PC-3 (cell line): ENCODE results near the gene GPR33.

Experiments
- EZH2 ChIP-seq: fragments of 300-600 bp; sonication (generic); IDR thresholded peaks from one replicate; pipeline ENCODE4 v1.6.1; 2017; ENCODE audit warnings: antibody characterized with exemption, mild to moderate bottlenecking, low read length; ENCODE audit not compliant: unreplicated experiment
- TF ChIP-seq, protein P1 (sequence below): fragments of 300-600 bp; sonication (generic); conservative IDR thresholded peaks from 2 replicates; pipeline ENCODE4 v1.5.1; 2017; ENCODE audit warnings: antibody characterized with exemption, low read depth, mild to moderate bottlenecking, low read length

DNA sequence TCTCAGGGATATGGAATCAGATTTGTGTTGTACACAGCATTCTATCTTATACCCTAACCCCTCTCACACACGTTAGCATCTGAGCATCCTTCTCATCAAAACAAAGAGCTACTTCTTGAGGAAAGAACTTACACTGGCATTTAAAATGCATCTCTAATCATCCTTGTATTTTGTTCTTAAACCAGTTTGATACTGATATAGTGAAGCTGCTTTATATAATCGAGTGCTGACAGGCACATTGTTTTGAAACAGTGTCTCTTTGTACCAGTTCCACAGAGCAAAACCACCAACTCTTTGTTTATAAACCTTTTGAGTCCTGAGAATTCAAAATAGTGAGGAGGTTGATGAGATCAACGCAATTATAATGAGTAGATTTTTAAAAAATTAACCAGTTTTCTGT lies 8.8 kb downstream of the GPR33 start:
- TF ChIP-seq EZH2, result no peak
- TF ChIP-seq, protein P1, sequence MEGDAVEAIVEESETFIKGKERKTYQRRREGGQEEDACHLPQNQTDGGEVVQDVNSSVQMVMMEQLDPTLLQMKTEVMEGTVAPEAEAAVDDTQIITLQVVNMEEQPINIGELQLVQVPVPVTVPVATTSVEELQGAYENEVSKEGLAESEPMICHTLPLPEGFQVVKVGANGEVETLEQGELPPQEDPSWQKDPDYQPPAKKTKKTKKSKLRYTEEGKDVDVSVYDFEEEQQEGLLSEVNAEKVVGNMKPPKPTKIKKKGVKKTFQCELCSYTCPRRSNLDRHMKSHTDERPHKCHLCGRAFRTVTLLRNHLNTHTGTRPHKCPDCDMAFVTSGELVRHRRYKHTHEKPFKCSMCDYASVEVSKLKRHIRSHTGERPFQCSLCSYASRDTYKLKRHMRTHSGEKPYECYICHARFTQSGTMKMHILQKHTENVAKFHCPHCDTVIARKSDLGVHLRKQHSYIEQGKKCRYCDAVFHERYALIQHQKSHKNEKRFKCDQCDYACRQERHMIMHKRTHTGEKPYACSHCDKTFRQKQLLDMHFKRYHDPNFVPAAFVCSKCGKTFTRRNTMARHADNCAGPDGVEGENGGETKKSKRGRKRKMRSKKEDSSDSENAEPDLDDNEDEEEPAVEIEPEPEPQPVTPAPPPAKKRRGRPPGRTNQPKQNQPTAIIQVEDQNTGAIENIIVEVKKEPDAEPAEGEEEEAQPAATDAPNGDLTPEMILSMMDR, result no peak
